GM04504 (cell line): ENCODE data around the gene TMBIM4.
"Not testable (repeated sequence)": the region's sequence is repeated elsewhere in the genome, so short reads cannot be mapped to it uniquely, and the experiment has no call there.

Experiments
- DNase-seq: peaks from one replicate; pipeline ENCODE4 v3.0.0-alpha.2; 2012; ENCODE audit warnings: low read depth

The TMBIM4 gene

DNA sequence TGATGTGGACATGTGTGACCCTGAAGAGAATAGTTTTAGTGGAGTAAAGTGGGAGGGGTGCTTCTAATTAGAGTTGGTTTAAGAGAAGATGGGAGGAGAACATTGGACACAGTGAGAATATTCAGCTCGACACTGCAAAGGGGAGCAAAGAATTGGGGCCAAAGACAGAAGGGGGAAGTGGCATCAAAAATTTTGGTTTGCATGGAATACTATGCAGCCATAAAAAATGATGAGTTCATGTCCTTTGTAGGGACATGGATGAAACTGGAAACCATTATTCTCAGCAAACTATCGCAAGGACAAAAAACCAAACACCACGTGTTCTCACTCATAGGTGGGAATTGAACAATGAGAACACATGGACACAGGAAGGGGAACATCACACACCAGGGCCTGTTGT lies 15.0 kb upstream of the TMBIM4 start:
- DNase-seq = not testable (repeated sequence)

DNA sequence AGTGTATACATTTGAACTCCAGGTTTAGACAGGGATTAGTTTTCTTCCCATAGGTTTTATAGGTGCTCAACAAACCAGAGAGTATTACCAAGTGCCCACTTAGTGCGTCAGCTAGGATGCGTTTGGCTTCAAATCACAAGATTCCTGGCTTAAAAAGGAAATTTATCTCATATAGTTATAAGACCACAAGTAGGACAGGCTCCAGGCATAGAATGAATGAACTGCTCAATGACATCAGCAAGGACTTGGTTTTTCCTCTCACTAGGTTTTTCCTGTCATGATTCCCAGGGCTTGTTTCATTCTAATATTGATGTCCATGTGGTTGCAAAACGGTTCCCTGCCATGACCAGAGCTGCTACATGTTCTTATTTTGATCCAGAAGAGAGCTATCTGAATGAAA lies 13.2 kb upstream of the TMBIM4 start:
- DNase-seq = no peak

DNA sequence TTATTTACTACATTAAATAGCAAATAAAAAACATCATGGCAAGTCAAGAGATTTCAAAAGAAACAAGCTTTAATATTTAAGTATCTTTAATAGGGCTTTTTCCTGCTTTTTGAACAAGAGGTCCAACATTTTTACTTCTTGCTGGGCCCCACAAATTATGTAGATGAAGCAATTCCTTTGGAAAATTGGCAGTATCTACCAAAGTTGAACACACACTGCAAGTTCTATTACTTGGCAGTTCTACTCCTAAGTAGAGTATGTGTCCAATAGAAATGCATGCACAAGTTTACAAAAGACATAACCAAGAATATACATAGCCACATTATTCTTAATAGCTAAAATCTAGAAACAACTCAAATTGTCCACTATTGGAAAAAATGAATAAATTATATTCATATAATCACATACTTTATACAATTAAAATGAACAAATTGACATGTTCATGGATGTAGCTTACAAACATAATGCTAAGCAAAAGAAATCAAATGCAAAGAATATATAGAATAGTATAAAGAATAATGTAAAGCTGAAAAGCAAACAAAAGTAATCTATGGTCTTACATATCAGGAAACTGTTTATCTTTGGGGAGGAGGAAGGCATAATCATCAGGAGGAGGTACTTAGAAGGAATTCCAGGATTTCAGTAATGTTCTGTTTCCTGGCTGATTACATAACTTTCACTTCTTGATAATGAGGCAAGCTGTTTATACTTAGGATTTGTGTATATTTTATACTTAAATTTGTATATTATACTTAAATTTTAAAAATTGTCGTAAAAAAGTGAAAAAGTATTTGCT lies 6.5 kb upstream of the TMBIM4 start:
- no peak for DNase-seq

DNA sequence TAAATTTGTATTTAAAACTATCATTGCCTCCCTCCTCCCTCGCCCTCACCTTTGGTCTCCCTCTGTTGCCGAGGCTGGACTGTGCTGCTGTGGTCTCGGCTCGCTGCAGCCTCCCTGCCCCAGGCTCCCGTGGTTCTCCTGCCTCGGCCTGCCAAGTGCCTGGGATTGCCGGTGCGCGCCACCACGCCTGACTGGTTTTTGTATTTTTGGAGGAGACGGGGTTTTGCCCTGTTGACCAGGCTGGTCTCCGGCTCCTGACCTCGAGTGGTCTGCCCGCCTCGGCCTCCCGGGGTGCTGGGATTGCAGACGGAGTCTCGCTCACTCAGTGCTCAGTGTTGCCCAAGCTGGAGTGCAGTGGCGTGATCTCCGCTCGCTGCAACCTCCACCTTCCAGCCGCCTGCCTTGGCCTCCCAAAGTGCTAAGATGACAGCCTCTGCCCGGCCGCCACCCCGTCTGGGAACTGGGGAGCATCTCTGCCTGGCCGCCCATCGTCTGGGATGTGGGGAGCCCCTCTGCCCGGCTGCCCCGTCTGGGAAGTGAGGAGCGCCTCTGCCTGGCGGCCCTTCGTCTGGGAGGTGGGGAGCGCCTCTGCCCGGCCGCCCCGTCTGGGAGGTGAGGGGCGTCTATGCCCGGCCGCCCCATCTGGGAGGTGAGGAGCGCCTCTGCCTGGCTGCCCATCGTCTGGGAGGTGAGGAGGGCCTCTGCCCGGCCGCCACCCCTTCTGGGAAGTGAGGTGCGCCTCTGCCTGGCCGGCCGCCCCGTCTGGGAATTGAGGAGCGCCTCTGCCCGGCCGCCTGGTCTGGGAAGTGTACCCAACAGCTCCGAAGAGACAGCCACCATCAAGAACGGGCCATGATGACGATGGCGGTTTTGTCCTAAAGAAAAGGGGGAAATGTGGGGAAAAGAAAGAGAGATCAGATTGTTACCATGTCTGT lies 4.9 kb upstream of the TMBIM4 start:
- not testable (repeated sequence) for DNase-seq

DNA sequence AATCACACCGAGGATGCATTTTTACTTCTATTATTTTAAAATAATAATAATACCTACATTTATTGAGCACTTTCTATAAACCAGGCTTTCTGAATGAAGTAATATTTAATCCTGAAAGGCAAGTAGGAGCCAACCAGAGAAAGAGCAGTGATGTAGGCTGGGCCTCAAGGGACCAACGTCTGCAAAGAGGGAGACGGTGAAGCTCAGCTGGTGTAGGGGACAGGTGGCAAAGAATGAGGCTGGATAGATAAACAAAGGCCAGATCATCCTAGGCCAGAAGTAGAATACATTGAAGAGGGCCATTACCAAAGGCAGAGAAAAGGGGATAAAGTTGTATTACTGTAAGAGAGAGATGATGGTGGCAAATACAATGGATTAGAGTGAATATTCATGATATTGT lies 810 bp upstream of the TMBIM4 start:
- DNase-seq = no peak

DNA sequence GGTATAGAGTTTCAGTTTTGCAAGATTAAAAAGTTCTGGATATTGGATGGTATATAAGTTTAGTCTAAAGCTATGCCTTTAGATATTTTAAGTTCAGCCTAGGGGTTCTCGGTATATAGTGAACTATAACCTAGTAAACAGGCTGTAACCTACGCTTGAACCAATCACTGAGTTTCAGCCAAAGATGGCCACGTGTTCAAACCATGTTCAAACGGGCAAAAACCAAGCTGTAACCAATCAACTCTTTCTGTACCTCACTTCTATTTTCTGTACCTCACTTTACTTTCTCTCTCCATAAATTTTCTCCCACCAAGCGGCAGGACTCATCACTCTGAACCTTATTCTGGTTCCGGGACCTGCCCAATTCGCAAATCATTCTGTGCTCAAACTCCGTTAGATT lies 1.4 kb downstream of the TMBIM4 start:
- no peak for DNase-seq

DNA sequence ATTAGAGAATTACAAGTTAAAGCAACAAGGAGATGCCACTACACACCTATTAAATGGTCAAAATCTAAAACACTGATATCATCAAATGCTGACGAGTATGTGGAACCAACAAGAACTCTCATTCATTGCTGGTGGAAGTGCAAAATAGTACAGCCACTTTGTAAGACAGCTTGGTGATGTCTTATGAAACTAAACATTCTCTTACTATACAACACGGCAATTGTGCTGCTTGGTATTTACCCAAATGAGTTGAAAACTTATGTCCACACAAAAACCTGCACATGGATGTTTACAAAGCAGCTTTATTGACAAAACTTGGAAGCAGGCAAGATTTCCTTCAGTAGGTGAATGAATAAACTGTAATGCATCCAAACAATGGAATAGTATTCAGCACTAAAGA lies 3.2 kb downstream of the TMBIM4 start:
- DNase-seq = no peak

DNA sequence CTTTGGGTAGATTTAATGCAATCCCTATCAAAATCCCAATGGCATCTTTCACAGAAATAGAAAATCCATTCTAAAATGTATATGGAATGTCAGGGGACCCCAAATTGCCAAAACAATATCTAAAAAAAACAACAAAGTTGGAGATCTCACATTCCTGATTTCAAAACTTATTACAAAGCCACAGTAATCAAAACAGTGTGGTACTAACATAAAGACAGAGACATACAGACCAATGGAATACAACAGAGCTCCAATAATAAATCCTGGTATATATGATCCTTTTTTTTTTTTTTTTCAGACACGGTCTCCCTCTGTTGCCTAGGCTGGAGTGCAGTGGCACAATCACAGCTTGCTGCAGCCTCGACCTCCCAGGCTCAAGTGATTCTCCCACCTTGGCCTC lies 4.7 kb downstream of the TMBIM4 start:
- no peak for DNase-seq

DNA sequence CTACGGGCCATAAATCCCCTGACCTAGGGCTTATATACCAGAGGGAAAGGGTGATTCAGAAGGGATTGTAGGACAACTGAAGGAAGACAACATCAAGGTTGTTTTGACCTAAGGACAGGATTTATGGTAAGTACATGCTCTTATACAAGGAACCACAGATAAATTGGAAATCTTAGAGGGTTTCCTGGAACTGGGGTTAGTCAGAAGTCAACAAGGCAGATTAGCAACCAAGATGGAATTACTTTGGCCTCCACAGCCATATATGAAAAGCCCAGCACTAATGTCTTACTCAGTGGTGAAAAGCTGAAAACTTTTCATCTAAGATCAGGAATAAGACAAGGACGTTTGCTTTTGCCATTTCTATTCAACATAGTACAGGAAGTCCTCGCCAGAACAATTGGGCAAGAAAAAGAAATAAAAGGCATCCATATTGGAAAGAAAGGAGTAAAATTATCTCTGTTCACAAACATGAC lies 5.4 kb downstream of the TMBIM4 start:
- DNase-seq = no peak

DNA sequence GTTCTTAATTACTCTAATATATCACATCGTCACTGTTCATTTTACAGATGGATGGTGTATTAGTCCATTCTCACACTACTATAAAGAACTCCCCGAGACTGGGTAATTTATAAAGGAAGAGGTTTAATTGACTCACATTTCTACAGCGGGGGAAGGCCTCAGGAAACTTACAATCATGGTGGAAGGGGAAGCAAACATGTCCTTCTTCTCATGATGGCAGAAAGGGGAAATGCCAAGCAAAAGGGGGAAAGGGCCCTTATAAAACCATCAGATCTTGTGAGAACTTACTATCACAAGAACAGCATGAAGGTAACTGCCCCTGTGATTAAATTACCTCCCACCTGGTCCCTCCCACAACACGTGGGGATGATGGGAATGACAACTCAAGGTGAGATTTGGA lies 6.5 kb downstream of the TMBIM4 start:
- DNase-seq = no peak

DNA sequence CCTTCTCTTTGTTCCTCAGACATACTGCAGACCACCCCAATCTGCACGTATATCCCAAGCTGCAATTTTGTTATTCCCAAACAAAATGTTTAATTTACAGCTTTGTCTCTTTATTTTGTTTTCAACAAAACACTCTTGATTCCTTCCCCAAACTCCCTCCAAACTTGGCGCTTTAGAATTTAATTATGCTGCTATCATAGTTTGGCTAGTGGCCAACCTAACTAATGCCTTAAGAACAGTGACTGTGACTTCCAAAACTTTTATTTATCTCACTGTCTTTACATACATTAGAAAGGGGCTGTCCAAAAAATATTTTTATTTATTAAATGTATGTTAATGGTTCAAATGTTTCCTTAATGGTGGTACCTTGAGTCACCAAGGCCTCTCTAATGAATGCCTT lies 7.1 kb downstream of the TMBIM4 start:
- DNase-seq = no peak

DNA sequence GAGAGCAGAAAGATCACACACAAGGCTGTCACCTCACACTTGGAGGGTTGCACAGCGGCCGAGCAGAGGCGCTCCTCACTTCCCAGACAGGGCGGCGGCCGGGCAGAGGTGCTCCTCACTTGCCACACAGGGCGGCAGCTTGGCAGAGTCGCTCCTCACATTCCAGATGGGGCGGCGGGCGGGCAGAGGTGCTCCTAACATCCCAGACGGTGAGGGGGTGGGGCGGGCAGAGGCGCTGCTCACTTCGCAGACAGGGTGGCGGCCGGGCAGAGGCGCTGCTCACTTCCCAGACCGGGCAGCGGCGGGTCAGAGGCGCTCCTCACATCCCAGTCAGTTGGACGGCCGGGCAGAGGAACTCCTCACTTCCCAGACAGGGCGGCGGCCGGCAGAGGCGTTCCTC lies 9.1 kb downstream of the TMBIM4 start:
- no peak for DNase-seq

DNA sequence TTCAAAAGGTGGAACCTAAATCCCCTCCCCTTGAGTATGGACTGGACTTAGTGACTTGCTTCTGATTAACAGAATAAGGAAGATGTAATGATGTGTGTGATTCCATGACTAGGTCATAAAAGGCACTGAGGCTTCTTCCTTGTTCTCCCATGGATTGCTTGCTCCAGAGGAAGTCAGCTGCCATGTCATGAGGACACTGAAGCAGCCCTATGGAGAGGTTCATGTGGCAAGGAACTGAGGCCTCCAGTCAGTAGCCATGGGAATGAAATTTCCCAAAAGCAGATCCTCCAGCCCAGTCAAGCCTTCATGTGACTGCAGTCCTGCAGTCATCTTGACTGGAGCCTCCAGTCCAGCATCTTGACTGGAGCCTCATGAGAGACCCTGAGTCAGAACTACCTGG lies 10.7 kb downstream of the TMBIM4 start:
- no peak for DNase-seq

DNA sequence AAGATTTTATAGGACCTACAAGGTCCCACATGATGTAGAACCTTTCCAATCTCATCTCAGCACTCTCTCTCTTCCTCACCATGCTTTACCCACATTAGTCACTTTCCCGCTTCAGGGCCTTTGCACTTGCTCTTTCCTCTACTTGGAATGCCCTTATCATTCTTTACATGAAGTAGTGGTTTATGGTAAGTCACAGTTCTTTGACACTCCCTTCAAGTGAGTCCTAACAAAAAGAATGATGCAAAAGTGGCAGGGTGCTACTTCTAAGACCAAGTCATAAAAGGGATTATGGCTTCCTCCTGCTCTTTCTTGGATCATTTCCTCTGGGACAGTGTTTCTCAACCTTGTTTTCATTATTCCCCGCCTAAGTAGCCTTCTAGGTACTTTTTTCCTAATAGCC lies 13.1 kb downstream of the TMBIM4 start:
- no peak for DNase-seq

DNA sequence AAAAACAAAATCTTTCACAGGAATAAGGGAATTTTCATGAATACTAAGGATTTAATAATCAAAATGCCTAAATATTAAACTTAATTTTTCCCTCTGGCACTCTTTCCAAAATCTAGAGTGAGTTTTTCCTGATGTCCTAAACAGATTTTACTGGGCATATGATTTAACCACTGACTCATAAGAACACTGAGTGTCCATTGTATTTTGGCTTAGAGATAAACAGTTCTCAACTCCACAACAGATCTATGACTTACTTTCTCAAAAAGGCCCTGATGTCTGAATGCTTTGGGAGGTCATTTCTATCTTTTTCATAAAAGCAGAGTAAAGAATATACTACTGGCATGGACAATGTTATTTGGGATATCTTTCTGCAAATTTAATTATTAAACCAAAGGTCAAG lies 15.0 kb downstream of the TMBIM4 start:
- no peak for DNase-seq

DNA sequence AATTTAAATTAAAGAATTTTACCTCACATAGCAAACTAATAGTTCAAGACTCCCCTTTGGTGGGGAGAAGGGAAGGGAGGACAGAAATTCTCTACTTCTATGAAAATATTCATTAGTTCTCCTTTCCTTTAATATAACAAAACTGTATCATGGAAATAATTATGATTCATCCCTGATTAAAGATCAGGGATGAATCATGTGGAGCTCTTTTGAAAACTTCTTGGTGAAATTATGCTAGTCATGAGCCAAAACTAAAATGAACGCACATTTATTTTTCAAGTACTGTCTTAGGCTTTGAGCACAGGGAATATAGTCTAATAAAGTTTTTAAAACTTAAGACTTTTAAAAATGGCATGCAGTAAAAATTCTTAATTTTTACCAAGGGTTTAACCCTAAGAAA lies 17.1 kb downstream of the TMBIM4 start:
- DNase-seq = no peak

DNA sequence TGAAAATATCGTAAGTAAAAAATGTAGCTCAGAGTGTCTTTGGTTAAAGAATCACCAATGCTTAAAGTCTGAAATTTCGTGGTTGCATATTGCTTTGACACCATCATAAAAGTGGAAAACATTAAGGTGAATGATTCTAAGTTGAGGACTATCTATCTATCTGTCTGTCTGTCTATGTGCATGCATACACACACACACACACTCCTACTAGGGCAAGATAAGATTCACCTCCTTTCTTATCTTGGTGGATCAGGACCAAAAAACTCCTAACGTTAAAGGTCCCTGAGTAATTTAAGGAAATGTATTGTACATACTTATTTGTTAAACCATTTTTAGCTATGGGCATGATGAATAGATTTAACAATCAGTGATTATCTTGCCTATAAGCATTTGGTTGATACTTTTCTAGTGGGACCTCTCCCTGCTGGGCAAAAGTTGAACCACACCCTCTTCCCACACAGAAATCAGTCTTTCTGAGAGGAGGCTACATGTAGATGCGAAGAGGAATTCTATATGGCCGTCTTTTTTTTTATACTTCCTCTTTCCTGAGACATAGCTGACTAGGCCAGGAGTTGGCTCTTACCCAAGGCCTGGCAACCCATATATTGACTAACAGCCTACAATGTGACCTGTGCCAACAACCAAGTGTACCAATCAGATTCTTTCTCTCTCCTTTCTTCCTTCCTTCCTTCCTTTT lies 19.9 kb downstream of the TMBIM4 start:
- DNase-seq = no peak

DNA sequence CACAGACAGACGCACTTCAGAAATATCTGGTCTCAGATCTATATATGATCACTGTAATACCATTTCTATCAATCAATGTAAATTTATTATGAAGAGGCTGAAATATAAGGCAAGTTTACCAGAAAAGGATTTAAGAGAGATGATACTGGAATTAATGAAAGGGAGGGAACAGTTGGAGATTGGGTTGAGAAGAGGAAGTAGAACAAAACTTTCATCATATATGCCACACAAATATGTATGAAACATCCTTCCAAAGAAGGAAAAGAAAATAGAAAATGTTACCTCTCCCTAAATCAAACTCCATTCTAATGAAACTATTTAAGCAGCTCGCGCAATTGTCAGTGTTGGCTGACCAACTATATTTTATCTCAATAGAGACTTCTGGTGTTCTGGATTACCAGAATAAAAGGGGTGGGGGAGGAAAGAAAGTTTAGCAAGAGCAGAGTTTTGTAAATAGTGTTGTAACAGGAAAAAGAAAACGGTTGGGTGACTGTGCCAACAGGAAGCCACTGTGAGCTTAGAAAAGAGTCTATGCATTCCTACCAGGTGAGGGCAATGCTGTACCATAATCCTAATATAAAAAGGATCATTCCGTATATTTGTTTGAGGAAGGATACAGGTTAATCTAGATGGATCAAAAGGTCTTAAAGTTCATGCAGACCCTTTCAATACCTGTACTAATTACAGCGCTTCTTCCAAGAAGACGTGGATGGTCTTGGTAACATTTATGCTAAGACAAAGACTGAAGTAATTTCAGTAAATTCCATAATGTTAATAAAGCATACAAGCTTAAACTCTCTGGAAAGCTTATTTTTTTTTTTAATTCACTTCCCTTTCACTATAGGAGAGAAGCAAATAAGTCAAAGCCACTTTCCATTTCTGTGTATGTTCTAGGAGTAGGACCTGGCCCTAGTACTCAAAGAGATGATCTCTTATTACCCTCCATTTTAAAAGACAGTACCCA lies 24.7 kb downstream of the TMBIM4 start:
- DNase-seq = no peak

DNA sequence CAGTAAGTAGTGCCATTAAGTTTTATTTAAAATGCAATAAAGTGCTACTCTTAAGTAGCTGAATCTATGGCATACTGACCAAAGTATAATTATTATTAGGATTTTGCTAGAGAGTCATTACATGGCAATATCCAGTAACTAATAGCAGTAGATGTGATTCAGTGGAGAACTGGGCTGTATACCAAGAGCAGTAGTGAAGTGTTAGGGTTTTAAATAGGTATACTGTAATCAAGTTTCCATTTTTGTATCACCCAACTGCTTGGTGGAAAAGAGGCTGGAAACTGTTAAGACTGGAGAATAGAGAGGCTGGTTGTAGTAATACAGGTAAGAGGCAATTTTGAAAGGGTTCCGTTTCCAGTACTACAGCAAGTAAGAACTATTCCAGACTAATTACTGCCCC lies 25.9 kb downstream of the TMBIM4 start:
- DNase-seq = no peak

DNA sequence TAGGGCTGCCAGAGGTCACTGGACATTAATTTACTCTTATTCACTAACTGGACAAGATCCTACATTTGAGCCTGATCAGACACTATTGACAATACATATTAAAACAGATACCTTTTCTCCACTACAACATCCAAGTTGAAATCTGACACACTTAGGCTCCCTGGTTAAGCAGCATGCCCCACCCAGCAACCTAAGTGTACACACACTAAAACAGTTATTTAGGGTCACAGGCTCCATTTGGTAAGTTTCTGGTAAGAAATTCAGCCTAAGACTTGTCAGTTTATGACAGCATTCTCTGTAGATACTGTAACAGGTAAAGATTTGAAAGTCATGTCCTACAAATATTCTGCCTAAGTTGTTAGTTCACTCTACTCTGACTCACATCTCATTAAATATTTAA lies 27.0 kb downstream of the TMBIM4 start:
- DNase-seq = no peak

DNA sequence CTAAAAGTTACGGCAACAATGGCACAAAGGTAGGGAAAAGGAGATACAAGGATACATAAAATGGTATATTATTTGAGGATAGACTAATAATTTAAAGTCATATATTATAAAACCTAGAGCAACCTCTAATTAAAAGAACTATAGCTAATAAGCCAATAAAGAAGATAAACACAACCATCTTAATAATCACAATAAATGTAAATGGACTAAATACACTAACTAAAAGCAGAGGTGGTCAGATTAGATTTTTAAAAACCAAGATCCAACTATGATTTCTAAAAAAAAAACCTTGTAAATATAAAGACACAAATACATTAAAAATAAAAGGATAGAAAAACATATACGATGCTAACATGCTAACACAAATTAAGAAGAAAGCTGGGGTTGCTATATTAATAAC lies 28.5 kb downstream of the TMBIM4 start:
- DNase-seq = no peak
